Choroid plexus epithelial cell (primary cell): ENCODE data around the gene PDHB.
A peak's percentile ranks its signal among the peaks of the same experiment; 100 is the strongest.

Experiments
- DNase-seq: peaks from one replicate; pipeline ENCODE4 v3.0.0-alpha.2; 2010; ENCODE audit warnings: low read depth
- H3K4me3 ChIP-seq: 2 replicates; pipeline ENCODE4 v1.5.1; 2011; ENCODE audit warnings: low read depth, mild to moderate bottlenecking, control low read depth, low read length, moderate library complexity
- CTCF ChIP-seq: conservative IDR thresholded peaks from 2 replicates; pipeline ENCODE4 v1.5.1; 2011; ENCODE audit warnings: low read depth, mild to moderate bottlenecking, control low read depth, inconsistent platforms, low read length, moderate library complexity

PDHB gene

GRCh38 chr3:58387650-58388546, 45.7 kb downstream of the PDHB start:
- no peak for TF ChIP-seq CTCF
- H3K4me3 ChIP-seq, result no peak overlapping the region
- no peak for DNase-seq

GRCh38 chr3:58386626-58387365, 46.8 kb downstream of the PDHB start:
- DNase-seq, result peak; percentile 95
- no peak overlapping the region for H3K4me3 ChIP-seq
- TF ChIP-seq CTCF, result peak; percentile 3

- DNase-seq, result no peak
- H3K4me3 ChIP-seq, result no peak overlapping the region
- TF ChIP-seq CTCF, result no peak
Observed at GRCh38 chr3:58384381-58385090, 49.1 kb downstream of the PDHB start.

GRCh38 chr3:58383904-58384303, 49.7 kb downstream of the PDHB start:
- DNase-seq, result peak; percentile 97
- TF ChIP-seq CTCF, result no peak
- H3K4me3 ChIP-seq, result no peak overlapping the region

- DNase-seq, result peak; percentile 32
- TF ChIP-seq CTCF, result no peak
- H3K4me3 ChIP-seq, result no peak overlapping the region
Observed at GRCh38 chr3:58383476-58383875, 50.2 kb downstream of the PDHB start.

GRCh38 chr3:58379351-58380073, 54.1 kb downstream of the PDHB start:
- DNase-seq, result no peak
- no peak for TF ChIP-seq CTCF
- H3K4me3 ChIP-seq, result no peak overlapping the region
